Thyroid gland (tissue), 4 donors: ENCODE measurements around the gene CD3E.

Source experiments
- CTCF ChIP-seq, 6 experiments: fragments of 200-600 bp in 3 of 6; fragments of 450-650 bp in 3 of 6; sonication (generic) in 3 of 6; IDR thresholded peaks; one replicate each; pipeline ENCODE4 v1.5.1; 2016 to 2019; ENCODE audit warnings: antibody characterized with exemption in 6 of 6, mild to moderate bottlenecking in 2 of 6, inconsistent platforms in 1 of 6, moderate library complexity in 1 of 6
- POLR2A ChIP-seq, 2 donors: fragments of 450-650 bp; IDR thresholded peaks; one replicate each; pipeline ENCODE4 v1.6.1; 2017; ENCODE audit warnings: antibody characterized with exemption in 2 of 2, mild to moderate bottlenecking in 2 of 2, moderate library complexity in 1 of 2

GRCh38 chr11:118343248-118343647 lies 38.7 kb downstream of the CD3E start:
- TF ChIP-seq CTCF (IDR thresholded peaks at IDR 0.05) = no peak
- TF ChIP-seq POLR2A (IDR thresholded peaks at IDR 0.05) = no peak
